Colonic mucosa (tissue), 4 donors: Measurements from ENCODE around the gene ARID1B. TPM values are rescaled to one million over a fixed set of nuclear protein-coding genes. Genes with fewer than 3 reads are reported as not detected.

Source experiments
- DNase-seq: peaks from one replicate; pipeline ENCODE4 v3.0.0-alpha.2; 2020
- H3K27ac ChIP-seq: fragments of 200-600 bp; one replicate; pipeline ENCODE4 v1.8.0; 2021
- H3K27me3 ChIP-seq: fragments of 200-600 bp; one replicate; pipeline ENCODE4 v1.8.0; 2021
- H3K36me3 ChIP-seq: fragments of 200-600 bp; one replicate; pipeline ENCODE4 v1.8.0; 2021
- H3K4me1 ChIP-seq: fragments of 200-600 bp; one replicate; pipeline ENCODE4 v1.8.0; 2021; ENCODE audit warnings: mild to moderate bottlenecking
- H3K4me3 ChIP-seq: fragments of 200-600 bp; one replicate; pipeline ENCODE4 v1.8.0; 2021
- H3K9ac ChIP-seq, 2 donors: one replicate each; pipeline ENCODE4 v1.7.0; 2013; ENCODE audit warnings: control low read depth in 2 of 2, low read depth in 2 of 2, low read length in 2 of 2
- H3K9me3 ChIP-seq: fragments of 200-600 bp; one replicate; pipeline ENCODE4 v1.8.0; 2021
- intact Hi-C: fragments of 100-400 bp; cut with DNase I; formaldehyde crosslinking; loops from one replicate; pipeline ENCODE4 v1.14.1; 2022
- total RNA-seq, 2 donors: library from RNA; stranded (reverse); fragmentation: NEBNext Ultra II Directional in 1 of 2; extraction: Animal tissue kit (Norgen Biotek cat#: 25700) in 1 of 2; gene quantifications; one replicate each; pipeline ENCODE4 v1.2.1, GENCODE V29; 2021
- TF ChIP-seq, protein P1 (sequence below): fragments of 200-600 bp; IDR thresholded peaks from one replicate; pipeline ENCODE4 v1.8.0; 2022; ENCODE audit warnings: antibody characterized with exemption, mild to moderate bottlenecking
- donor health status: healthy.
- donor health status: DM: no; HTN: no; CAD: no.
- donor health status: DM: no; HTN: no; CAD: no.

Gene ARID1B
- total RNA-seq, 2 donors from 2014 or later, result 61.3 to 71.5 TPM

GRCh38 chr6:157159348-157159747 is 382.2 kb downstream of the ARID1B start:
- TF ChIP-seq, protein P1, sequence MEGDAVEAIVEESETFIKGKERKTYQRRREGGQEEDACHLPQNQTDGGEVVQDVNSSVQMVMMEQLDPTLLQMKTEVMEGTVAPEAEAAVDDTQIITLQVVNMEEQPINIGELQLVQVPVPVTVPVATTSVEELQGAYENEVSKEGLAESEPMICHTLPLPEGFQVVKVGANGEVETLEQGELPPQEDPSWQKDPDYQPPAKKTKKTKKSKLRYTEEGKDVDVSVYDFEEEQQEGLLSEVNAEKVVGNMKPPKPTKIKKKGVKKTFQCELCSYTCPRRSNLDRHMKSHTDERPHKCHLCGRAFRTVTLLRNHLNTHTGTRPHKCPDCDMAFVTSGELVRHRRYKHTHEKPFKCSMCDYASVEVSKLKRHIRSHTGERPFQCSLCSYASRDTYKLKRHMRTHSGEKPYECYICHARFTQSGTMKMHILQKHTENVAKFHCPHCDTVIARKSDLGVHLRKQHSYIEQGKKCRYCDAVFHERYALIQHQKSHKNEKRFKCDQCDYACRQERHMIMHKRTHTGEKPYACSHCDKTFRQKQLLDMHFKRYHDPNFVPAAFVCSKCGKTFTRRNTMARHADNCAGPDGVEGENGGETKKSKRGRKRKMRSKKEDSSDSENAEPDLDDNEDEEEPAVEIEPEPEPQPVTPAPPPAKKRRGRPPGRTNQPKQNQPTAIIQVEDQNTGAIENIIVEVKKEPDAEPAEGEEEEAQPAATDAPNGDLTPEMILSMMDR, result no peak
- H3K27ac ChIP-seq, result no peak overlapping the region
- H3K9me3 ChIP-seq, result no peaks in the 10 kb centered on the region
- H3K27me3 ChIP-seq, result no peaks in the 10 kb centered on the region
- DNase-seq, result no peak
- H3K9ac ChIP-seq, result no peak overlapping the region
- no peak overlapping the region for H3K4me3 ChIP-seq
- intact Hi-C loops, result no loop called here
- no peaks in the 10 kb centered on the region for H3K4me1 ChIP-seq
- H3K36me3 ChIP-seq, result no peaks in the 10 kb centered on the region

DNA sequence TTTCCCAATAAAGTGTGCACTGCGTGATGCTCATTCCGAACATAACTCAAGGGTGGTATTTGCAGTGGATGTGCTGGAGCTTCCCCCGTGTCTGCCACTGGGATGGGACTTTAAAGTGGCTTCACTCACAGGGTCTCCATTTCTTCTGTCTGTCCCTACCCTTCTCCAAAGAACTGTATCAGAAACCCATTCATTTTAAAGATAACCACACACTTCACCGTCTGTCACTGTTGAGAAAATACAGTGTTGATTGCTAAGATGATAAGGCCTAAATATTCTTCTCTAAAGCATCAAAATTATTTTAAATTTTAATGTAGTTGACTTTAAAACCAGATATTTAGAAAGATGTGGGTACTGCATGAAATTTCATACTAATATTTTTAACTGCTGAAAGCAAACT is 384.7 kb downstream of the ARID1B start:
- intact Hi-C loops, result no loop called here

DNA sequence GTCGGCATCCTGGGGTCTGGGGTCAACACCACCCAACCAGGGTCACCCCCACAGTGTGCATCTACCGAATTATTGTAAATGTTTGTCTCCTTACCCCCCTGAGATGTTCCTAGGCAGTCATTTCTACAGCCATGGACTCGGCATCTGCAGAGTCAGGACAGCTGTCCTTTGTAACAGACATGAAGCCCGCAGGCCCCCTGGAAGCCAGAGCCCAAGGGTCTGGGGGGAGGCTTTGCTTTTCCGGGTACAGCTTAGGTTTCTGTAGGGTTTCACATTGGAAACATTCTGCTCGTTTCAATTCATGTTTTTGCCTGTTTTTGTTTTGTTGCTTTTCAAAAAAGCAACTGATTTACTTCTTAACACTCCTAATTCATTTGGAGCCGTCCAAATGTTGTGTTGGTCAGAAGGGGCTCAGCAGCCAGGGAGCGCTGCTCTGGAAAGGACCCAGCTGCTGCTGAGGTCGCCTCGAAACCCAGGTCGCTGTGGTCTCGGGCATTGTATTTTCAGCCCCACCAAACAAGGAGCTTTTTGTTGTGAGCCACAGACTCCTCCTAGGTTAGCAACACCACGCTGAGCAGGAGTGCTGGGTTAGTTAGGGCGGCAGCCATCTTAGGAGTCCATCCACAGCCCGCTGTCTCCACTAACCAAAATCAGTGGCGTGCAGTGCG is 385.7 kb downstream of the ARID1B start:
- Histone ChIP-seq H3K27me3 (no peaks in the 10 kb centered on the region), H3K36me3 (no peaks in the 10 kb centered on the region), H3K27ac (no peak overlapping the region), H3K4me1 (no peaks in the 10 kb centered on the region), H3K9me3 (no peaks in the 10 kb centered on the region), H3K4me3 (no peak overlapping the region), H3K9ac (no peak overlapping the region)
- TF ChIP-seq, protein P1, result no peak
- intact Hi-C loops, result no loop called here
- no peak for DNase-seq

More for the DNA sequence above, 384.7 kb downstream of the ARID1B start:
- Histone ChIP-seq H3K9ac (no peak overlapping the region), H3K4me3 (no peak overlapping the region), H3K27ac (no peak overlapping the region), H3K4me1 (no peaks in the 10 kb centered on the region), H3K27me3 (no peaks in the 10 kb centered on the region), H3K9me3 (no peaks in the 10 kb centered on the region), H3K36me3 (no peaks in the 10 kb centered on the region)
- no peak for DNase-seq
- TF ChIP-seq, protein P1, result no peak

DNA sequence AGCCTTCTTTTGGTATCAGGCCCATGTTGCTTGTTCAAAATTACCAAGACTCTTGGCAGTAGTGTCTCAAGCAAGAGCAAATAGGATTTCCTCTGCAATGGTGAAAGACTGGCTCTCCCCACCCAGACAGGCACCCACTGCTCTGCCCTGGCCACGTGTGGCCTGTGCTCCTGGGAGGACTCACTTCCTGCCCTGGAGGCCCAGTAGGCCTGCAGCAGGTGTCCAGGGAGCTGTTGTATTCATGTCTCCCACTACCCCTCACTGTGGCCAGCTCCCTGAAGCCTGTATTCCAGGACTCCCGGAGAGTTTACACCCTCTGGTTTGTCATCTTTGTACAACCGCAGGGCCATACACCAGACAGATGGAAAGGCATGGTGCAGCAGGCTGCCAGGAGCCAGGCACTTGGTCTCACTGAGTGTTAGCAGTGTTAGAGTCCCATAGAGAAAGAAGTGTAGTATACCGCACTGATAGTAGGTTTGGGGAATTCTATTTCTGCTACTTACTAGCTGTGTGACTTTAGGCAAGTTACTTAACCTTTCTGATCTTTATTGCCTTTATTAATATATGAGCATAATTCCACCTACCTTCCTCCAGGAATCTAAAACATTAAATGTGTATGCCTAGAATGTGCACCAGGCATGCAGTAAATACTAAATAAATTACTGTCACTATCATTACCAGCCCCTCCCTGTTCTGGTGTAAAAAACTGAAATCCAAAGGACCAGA is 386.4 kb downstream of the ARID1B start:
- Histone ChIP-seq H3K9ac (no peak overlapping the region), H3K27me3 (no peaks in the 10 kb centered on the region), H3K36me3 (no peaks in the 10 kb centered on the region), H3K27ac (no peak overlapping the region), H3K4me3 (no peak overlapping the region), H3K9me3 (no peaks in the 10 kb centered on the region), H3K4me1 (no peaks in the 10 kb centered on the region)
- no peak for DNase-seq
- TF ChIP-seq, protein P1, result no peak
- intact Hi-C loops, result no loop called here

DNA sequence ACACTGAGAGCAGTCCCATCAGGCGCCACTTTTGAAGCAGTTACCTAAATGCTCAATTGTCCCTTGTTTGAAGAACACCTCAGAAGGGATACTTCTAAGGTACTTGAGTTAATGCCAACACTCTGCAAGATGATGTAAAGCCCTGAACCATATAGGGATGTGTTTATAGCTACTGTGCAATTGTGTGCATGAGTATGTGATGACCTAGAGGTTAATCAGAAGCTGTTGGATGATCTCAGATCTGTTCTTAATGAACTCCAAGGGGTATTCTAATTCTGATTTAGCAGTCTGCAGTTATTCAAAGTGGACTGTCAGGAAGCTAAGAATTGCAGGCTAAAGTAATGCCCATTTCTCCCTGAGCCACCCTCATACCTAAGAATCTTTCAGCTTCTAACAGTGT is 387.8 kb downstream of the ARID1B start:
- no peak overlapping the region for H3K4me3 ChIP-seq
- no peaks in the 10 kb centered on the region for H3K27me3 ChIP-seq
- TF ChIP-seq, protein P1, result no peak
- intact Hi-C loops, result no loop called here
- H3K9ac ChIP-seq, result no peak overlapping the region
- no peaks in the 10 kb centered on the region for H3K36me3 ChIP-seq
- no peaks in the 10 kb centered on the region for H3K9me3 ChIP-seq
- H3K27ac ChIP-seq, result no peak overlapping the region
- DNase-seq, result no peak
- H3K4me1 ChIP-seq, result no peaks in the 10 kb centered on the region
